Cardiac ventricle fibroblast (primary cell): ENCODE measurements around the gene AQP5. TPM values are rescaled to one million over a fixed set of nuclear protein-coding genes. Genes with fewer than 3 reads are reported as not detected.

Source experiments
- total RNA-seq: library from RNA; depleted of rRNA; stranded (reverse); fragments of >200 nt; gene quantifications from 2 replicates; pipeline ENCODE4 v1.2.3, GENCODE V29; 2015

Gene AQP5
- total RNA-seq: 7.6 and 8.0 TPM in 2 replicates

GRCh38 chr12:49961111-49961922 lies at the start of gene AQP5:
AQP5 (plus strand) TSS chr12:49961872; CDS start chr12:49962018, 146 bp downstream.

GRCh38 chr12:49950273-49951251 lies 11.1 kb upstream of the AQP5 start, which contains the start of gene AQP2:
AQP2 (plus strand) TSS chr12:49950737; CDS start chr12:49950831, 94 bp downstream.

GRCh38 chr12:49972641-49973360 lies 11.1 kb downstream of the AQP5 start, which contains the start of gene AQP6:
AQP6 (plus strand) TSS chr12:49972947; CDS start chr12:49973174, 227 bp downstream.

Other genes with a start within 250 kb of the AQP5 start
- gene TMBIM6, start 220.3 kb upstream of the AQP5 start, total RNA-seq: 225 and 288 TPM in 2 replicates
- gene NCKAP5L, start 133.5 kb upstream of the AQP5 start, total RNA-seq: 20.7 and 25.1 TPM in 2 replicates
- 2.9 and 4.5 TPM in 2 replicates for gene BCDIN3D, start 118.8 kb upstream of the AQP5 start, total RNA-seq
- 209 and 210 TPM in 2 replicates for gene FAIM2, start 58.0 kb upstream of the AQP5 start, total RNA-seq
- gene AQP2, start 11.1 kb upstream of the AQP5 start, total RNA-seq: 0.31 TPM in 1 of 2 replicates, not detected in the other
- gene AQP6, start 11.1 kb downstream of the AQP5 start, total RNA-seq: 0.37 and 0.73 TPM in 2 replicates
- 12.0 and 18.6 TPM in 2 replicates for gene RACGAP1, start 63.6 kb downstream of the AQP5 start, total RNA-seq
- gene ASIC1, start 95.7 kb downstream of the AQP5 start, total RNA-seq: 20.7 and 30.7 TPM in 2 replicates
- gene SMARCD1, start 123.5 kb downstream of the AQP5 start, total RNA-seq: 25.9 and 39.6 TPM in 2 replicates
- gene GPD1, start 142.1 kb downstream of the AQP5 start, total RNA-seq: 5.9 and 11.3 TPM in 2 replicates
- 61.8 and 66.3 TPM in 2 replicates for gene COX14, start 150.4 kb downstream of the AQP5 start, total RNA-seq
- 25.8 and 33.5 TPM in 2 replicates for gene CERS5, start 205.5 kb downstream of the AQP5 start, total RNA-seq